HEK293 (cell line): Measurements from ENCODE around the gene ALPK3.

Experiments used
- CTCF ChIA-PET: fragments of 350-600 bp; formaldehyde crosslinking; extraction: SDS; loops from one replicate; lab custom pipeline; 2021; ENCODE audit warnings: antibody characterized with exemption; lab: Yijun Ruan, JAX
- POLR2A ChIA-PET: fragments of 300-600 bp; formaldehyde crosslinking; extraction: SDS; loops from one replicate; lab custom pipeline; 2020; ENCODE audit warnings: antibody characterized with exemption, inconsistent platforms; lab: Yijun Ruan, JAX
- H3K27ac ChIP-seq: fragments of 200-500 bp; sonication (Bioruptor generic); 2 replicates; pipeline ENCODE4 v1.5.1; 2014; ENCODE audit warnings: low read depth, low read length, control low read depth, inconsistent platforms; ENCODE audit errors: extremely low read depth
- H3K36me3 ChIP-seq, 2 experiments: fragments of 200-500 bp in 1 of 2; sonication (Bioruptor generic) in 1 of 2; 1 replicate in 1 of 2; 2 replicates in 1 of 2; pipeline ENCODE4 v1.5.1; 2014 to 2017; ENCODE audit warnings: inconsistent platforms in 2 of 2, low read length in 2 of 2; ENCODE audit not compliant: control insufficient read depth in 2 of 2, insufficient read depth in 1 of 2
- H3K4me1 ChIP-seq: fragments of 200-500 bp; sonication (Bioruptor generic); 2 replicates; pipeline ENCODE4 v1.5.1; 2014; ENCODE audit warnings: mild to moderate bottlenecking, low read length, inconsistent platforms; ENCODE audit not compliant: control insufficient read depth, insufficient read depth
- H3K4me3 ChIP-seq: 2 replicates; pipeline ENCODE4 v1.5.1; 2011; ENCODE audit warnings: low read depth, mild to moderate bottlenecking, control low read depth, low read length, moderate library complexity
- H3K9me3 ChIP-seq: fragments of 200-500 bp; sonication (Bioruptor generic); 2 replicates; pipeline ENCODE4 v1.5.1; 2014; ENCODE audit warnings: low read depth, low read length, inconsistent platforms; ENCODE audit not compliant: control insufficient read depth, insufficient read depth
- KLF1 ChIP-seq: fragments of 450-650 bp; formaldehyde crosslinking; IDR thresholded peaks from 2 replicates; pipeline ENCODE4 v1.5.1; 2016; ENCODE audit warnings: missing biosample characterization, missing genetic modification characterization
- OVOL3 ChIP-seq: fragments of 450-650 bp; formaldehyde crosslinking; IDR thresholded peaks from 2 replicates; pipeline ENCODE4 v1.5.1; 2016; ENCODE audit warnings: missing biosample characterization, missing genetic modification characterization
- SETDB1 ChIP-seq: IDR thresholded peaks from one replicate; pipeline ENCODE4 v1.6.1; 2017; ENCODE audit warnings: mild to moderate bottlenecking, low read length, moderate library complexity, mixed read lengths; ENCODE audit not compliant: insufficient read length
- TRIM28 ChIP-seq: IDR thresholded peaks from 2 replicates; pipeline ENCODE4 v1.6.1; 2011; ENCODE audit warnings: low read length, control low read depth, borderline replicate concordance
- ZFP41 ChIP-seq: fragments of 450-650 bp; formaldehyde crosslinking; IDR thresholded peaks from 2 replicates; pipeline ENCODE4 v1.5.1; 2016; ENCODE audit warnings: missing biosample characterization, missing genetic modification characterization, borderline replicate concordance
- ZNF112 ChIP-seq: fragments of 450-650 bp; formaldehyde crosslinking; IDR thresholded peaks from 2 replicates; pipeline ENCODE4 v1.5.0; 2017; ENCODE audit warnings: missing biosample characterization, missing genetic modification characterization
- ZNF114 ChIP-seq: fragments of 450-650 bp; formaldehyde crosslinking; IDR thresholded peaks from 2 replicates; pipeline ENCODE4 v1.5.0; 2017; ENCODE audit warnings: missing biosample characterization, missing genetic modification characterization
- ZNF155 ChIP-seq: fragments of 450-650 bp; formaldehyde crosslinking; IDR thresholded peaks from 2 replicates; pipeline ENCODE4 v1.5.1; 2016; ENCODE audit warnings: missing biosample characterization, missing genetic modification characterization
- ZNF239 ChIP-seq: fragments of 450-650 bp; formaldehyde crosslinking; IDR thresholded peaks from 2 replicates; pipeline ENCODE4 v1.5.1; 2016; ENCODE audit warnings: missing biosample characterization, missing genetic modification characterization
- ZNF292 ChIP-seq: fragments of 450-650 bp; formaldehyde crosslinking; IDR thresholded peaks from 2 replicates; pipeline ENCODE4 v1.5.1; 2016; ENCODE audit warnings: low read depth, missing biosample characterization, missing genetic modification characterization, borderline replicate concordance
- ZNF350 ChIP-seq: fragments of 450-650 bp; formaldehyde crosslinking; IDR thresholded peaks from 2 replicates; pipeline ENCODE4 v1.5.0; 2017; ENCODE audit warnings: missing biosample characterization, mild to moderate bottlenecking, missing genetic modification characterization
- ZNF394 ChIP-seq: fragments of 450-650 bp; formaldehyde crosslinking; IDR thresholded peaks from 2 replicates; pipeline ENCODE4 v1.5.1; 2016; ENCODE audit warnings: missing biosample characterization, missing genetic modification characterization, mild to moderate bottlenecking, moderate library complexity, borderline replicate concordance
- ZNF433 ChIP-seq: fragments of 450-650 bp; formaldehyde crosslinking; IDR thresholded peaks from 2 replicates; pipeline ENCODE4 v1.5.1; 2016; ENCODE audit warnings: missing biosample characterization, missing genetic modification characterization, low read depth
- ZNF510 ChIP-seq: fragments of 450-650 bp; formaldehyde crosslinking; IDR thresholded peaks from 2 replicates; pipeline ENCODE4 v1.5.1; 2018; ENCODE audit warnings: mild to moderate bottlenecking, missing genetic modification characterization, missing biosample characterization; ENCODE audit not compliant: insufficient replicate concordance
- ZNF558 ChIP-seq: fragments of 450-650 bp; formaldehyde crosslinking; IDR thresholded peaks from 2 replicates; pipeline ENCODE4 v1.5.1; 2016; ENCODE audit warnings: missing biosample characterization, missing genetic modification characterization
- ZNF596 ChIP-seq: fragments of 450-650 bp; IDR thresholded peaks from 2 replicates; pipeline ENCODE4 v1.5.0; 2018; ENCODE audit warnings: missing biosample characterization, mild to moderate bottlenecking, missing genetic modification characterization, moderate library complexity
- ZNF785 ChIP-seq: fragments of 450-650 bp; formaldehyde crosslinking; IDR thresholded peaks from 2 replicates; pipeline ENCODE4 v1.5.1; 2016; ENCODE audit warnings: missing biosample characterization, missing genetic modification characterization
- ZSCAN16 ChIP-seq: fragments of 450-650 bp; formaldehyde crosslinking; IDR thresholded peaks from 2 replicates; pipeline ENCODE4 v1.5.1; 2016; ENCODE audit warnings: missing biosample characterization, missing genetic modification characterization
- ZSCAN23 ChIP-seq: fragments of 450-650 bp; formaldehyde crosslinking; IDR thresholded peaks from 2 replicates; pipeline ENCODE4 v1.5.1; 2016; ENCODE audit warnings: missing biosample characterization, missing genetic modification characterization
- TF ChIP-seq, protein P1 (sequence below): fragments of 450-650 bp; formaldehyde crosslinking; IDR thresholded peaks from 2 replicates; pipeline ENCODE4 v1.5.1; 2016; ENCODE audit warnings: missing biosample characterization, missing genetic modification characterization
- TF ChIP-seq, protein P2 (sequence below): fragments of 450-650 bp; formaldehyde crosslinking; IDR thresholded peaks from 2 replicates; pipeline ENCODE4 v1.5.1; 2017; ENCODE audit warnings: missing biosample characterization, missing genetic modification characterization
- TF ChIP-seq, protein P3 (sequence below): fragments of 450-650 bp; formaldehyde crosslinking; IDR thresholded peaks from 2 replicates; pipeline ENCODE4 v1.5.1; 2016; ENCODE audit warnings: missing biosample characterization, missing genetic modification characterization
- TF ChIP-seq, protein P4 (sequence below): fragments of 450-650 bp; IDR thresholded peaks from 2 replicates; pipeline ENCODE4 v1.5.1; 2018; ENCODE audit warnings: missing biosample characterization, missing genetic modification characterization

The ALPK3 gene

DNA sequence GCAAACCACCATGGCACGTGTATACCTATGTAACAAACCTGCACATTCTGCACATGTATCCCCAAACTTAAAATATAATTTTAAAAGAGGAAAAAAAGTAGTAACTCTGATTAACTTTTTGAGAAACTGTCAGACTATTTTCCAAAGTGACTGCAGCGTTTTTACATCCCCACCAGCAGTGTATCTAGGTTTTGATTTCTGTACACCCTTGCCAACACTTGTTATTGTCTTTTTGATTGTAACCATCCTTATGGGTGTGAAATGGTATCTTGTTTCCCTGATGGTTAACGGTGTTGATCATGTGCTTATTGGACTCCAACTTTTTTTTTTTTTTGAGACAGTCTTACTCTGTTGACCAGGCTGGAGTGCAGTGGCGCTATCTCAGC, 23.0 kb upstream of the ALPK3 start (continued):
- TF ChIP-seq, protein P1, sequence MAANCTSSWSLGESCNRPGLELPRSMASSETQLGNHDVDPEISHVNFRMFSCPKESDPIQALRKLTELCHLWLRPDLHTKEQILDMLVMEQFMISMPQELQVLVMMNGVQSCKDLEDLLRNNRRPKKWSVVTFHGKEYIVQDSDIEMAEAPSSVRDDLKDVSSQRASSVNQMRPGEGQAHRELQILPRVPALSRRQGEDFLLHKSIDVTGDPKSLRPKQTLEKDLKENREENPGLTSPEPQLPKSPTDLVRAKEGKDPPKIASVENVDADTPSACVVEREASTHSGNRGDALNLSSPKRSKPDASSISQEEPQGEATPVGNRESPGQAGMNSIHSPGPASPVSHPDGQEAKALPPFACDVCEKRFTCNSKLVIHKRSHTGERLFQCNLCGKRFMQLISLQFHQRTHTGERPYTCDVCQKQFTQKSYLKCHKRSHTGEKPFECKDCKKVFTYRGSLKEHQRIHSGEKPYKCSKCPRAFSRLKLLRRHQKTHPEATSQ (tag by site-specific recombination): no peak
- no peak for TF ChIP-seq ZSCAN16 (tag by site-specific recombination)
- no peak for TF ChIP-seq KLF1 (tag by site-specific recombination)
- TF ChIP-seq, all 188 proteins: peak for 1

DNA sequence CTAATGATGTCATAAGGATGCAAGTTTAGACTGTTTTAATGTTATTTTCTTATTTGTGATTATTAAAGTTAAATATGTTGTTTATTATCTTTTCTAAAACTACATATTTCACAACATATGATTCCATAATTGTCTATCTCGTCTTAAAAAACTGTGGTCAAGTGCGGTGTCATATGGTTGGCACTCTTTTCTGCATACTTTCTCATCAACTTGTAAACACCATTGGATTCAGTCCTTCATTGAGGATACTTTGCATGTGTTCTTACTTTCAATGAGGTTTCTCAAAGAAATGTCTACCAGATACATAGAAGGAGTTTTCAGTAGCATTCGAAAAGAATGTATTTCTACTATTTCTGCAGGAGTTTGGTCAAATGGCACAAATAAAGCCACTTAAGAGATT, 22.0 kb upstream of the ALPK3 start:
- Histone ChIP-seq H3K4me3 (no peak overlapping the region), H3K4me1 (no peaks in the 10 kb centered on the region; the same call in 1 of the 2 replicates), H3K9me3 (no peaks in the 10 kb centered on the region), H3K36me3 (peaks cover 47 to 83% of the 10 kb centered on the region in 2 experiments), H3K27ac (no peak overlapping the region)
- CTCF ChIA-PET: no interaction called here
- TF ChIP-seq, protein P2, sequence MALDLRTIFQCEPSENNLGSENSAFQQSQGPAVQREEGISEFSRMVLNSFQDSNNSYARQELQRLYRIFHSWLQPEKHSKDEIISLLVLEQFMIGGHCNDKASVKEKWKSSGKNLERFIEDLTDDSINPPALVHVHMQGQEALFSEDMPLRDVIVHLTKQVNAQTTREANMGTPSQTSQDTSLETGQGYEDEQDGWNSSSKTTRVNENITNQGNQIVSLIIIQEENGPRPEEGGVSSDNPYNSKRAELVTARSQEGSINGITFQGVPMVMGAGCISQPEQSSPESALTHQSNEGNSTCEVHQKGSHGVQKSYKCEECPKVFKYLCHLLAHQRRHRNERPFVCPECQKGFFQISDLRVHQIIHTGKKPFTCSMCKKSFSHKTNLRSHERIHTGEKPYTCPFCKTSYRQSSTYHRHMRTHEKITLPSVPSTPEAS (tag by site-specific recombination): no peak
- TF ChIP-seq, protein P3, sequence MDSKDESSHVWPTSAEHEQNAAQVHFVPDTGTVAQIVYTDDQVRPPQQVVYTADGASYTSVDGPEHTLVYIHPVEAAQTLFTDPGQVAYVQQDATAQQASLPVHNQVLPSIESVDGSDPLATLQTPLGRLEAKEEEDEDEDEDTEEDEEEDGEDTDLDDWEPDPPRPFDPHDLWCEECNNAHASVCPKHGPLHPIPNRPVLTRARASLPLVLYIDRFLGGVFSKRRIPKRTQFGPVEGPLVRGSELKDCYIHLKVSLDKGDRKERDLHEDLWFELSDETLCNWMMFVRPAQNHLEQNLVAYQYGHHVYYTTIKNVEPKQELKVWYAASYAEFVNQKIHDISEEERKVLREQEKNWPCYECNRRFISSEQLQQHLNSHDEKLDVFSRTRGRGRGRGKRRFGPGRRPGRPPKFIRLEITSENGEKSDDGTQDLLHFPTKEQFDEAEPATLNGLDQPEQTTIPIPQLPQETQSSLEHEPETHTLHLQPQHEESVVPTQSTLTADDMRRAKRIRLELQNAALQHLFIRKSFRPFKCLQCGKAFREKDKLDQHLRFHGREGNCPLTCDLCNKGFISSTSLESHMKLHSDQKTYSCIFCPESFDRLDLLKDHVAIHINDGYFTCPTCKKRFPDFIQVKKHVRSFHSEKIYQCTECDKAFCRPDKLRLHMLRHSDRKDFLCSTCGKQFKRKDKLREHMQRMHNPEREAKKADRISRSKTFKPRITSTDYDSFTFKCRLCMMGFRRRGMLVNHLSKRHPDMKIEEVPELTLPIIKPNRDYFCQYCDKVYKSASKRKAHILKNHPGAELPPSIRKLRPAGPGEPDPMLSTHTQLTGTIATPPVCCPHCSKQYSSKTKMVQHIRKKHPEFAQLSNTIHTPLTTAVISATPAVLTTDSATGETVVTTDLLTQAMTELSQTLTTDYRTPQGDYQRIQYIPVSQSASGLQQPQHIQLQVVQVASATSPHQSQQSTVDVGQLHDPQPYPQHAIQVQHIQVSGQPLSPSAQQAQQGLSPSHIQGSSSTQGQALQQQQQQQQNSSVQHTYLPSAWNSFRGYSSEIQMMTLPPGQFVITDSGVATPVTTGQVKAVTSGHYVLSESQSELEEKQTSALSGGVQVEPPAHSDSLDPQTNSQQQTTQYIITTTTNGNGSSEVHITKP: no peak
- TF ChIP-seq ZNF596 (tag by site-specific recombination): no peak
- no peak for TF ChIP-seq ZNF350 (tag by site-specific recombination)
- TF ChIP-seq OVOL3: no peak
- no peak for TF ChIP-seq ZNF510
- no peak for TF ChIP-seq ZNF239 (tag by site-specific recombination)
- TF ChIP-seq SETDB1: no peak
- no peak for TF ChIP-seq ZSCAN23 (tag by site-specific recombination)
- TF ChIP-seq TRIM28: no peak
- TF ChIP-seq, protein P4, sequence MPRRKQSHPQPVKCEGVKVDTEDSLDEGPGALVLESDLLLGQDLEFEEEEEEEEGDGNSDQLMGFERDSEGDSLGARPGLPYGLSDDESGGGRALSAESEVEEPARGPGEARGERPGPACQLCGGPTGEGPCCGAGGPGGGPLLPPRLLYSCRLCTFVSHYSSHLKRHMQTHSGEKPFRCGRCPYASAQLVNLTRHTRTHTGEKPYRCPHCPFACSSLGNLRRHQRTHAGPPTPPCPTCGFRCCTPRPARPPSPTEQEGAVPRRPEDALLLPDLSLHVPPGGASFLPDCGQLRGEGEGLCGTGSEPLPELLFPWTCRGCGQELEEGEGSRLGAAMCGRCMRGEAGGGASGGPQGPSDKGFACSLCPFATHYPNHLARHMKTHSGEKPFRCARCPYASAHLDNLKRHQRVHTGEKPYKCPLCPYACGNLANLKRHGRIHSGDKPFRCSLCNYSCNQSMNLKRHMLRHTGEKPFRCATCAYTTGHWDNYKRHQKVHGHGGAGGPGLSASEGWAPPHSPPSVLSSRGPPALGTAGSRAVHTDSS (tag by site-specific recombination): no peak
- TF ChIP-seq ZNF785 (tag by site-specific recombination): no peak
- no peak for TF ChIP-seq ZNF394 (tag by site-specific recombination)
- TF ChIP-seq ZNF112 (tag by site-specific recombination): no peak
- no peak for TF ChIP-seq ZNF114
- no peak for TF ChIP-seq ZFP41 (tag by site-specific recombination)
- TF ChIP-seq ZNF558 (tag by site-specific recombination): no peak
- TF ChIP-seq ZNF433 (tag by site-specific recombination): no peak
- no peak for TF ChIP-seq ZNF292 (tag by site-specific recombination)
- TF ChIP-seq ZNF155 (tag by site-specific recombination): no peak
- POLR2A ChIA-PET: no interaction called here
